B cell (primary cell): Measurements from ENCODE around the gene WASF3. TPM values are rescaled to one million over a fixed set of nuclear protein-coding genes. Genes with fewer than 3 reads are reported as not detected.

Experiments used
- ATAC-seq: fragments of 200-7000 bp; cut with Tn5 transposase; one replicate; pipeline ENCODE4 v1.10.0; 2021; ENCODE audit warnings: low read depth, mild to moderate bottlenecking, moderate number of reproducible peaks, moderate library complexity
- CTCF ChIA-PET: fragments of 350-600 bp; sonication (Branson Sonifier 250); formaldehyde crosslinking; loops from one replicate; lab custom pipeline; 2021; ENCODE audit warnings: antibody characterized with exemption, inconsistent platforms; lab: Charles Lee
- POLR2A ChIA-PET: fragments of 350-600 bp; sonication (Branson Sonifier 250); formaldehyde crosslinking; loops from one replicate; lab custom pipeline; 2021; ENCODE audit warnings: antibody characterized with exemption; lab: Charles Lee
- DNase-seq: peaks from one replicate; pipeline ENCODE4 v3.0.0; 2013
- H2AFZ ChIP-seq: 2 replicates; pipeline ENCODE4 v1.6.1; 2012; ENCODE audit warnings: mild to moderate bottlenecking, low read depth, low read length; ENCODE audit not compliant: insufficient read depth, poor library complexity, severe bottlenecking
- H3K27ac ChIP-seq, 2 donors: 1 replicate in 1 of 2; 2 replicates in 1 of 2; pipeline ENCODE4 v1.5.1; 2012 to 2013; ENCODE audit warnings: low read length in 2 of 2, mild to moderate bottlenecking in 2 of 2, moderate library complexity in 1 of 2
- H3K27me3 ChIP-seq, 4 experiments: fragments of 200-600 bp in 1 of 4; sonication (generic) in 1 of 4; replicated peaks in 1 of 4; 1 replicate in 2 of 4; 2 replicates in 2 of 4; pipeline versions ENCODE4 v1.6.1 to v1.7.0; 2013 to 2016; ENCODE audit warnings: low read length in 3 of 4, mild to moderate bottlenecking in 2 of 4, mixed read lengths in 1 of 4, moderate library complexity in 1 of 4; ENCODE audit not compliant: insufficient read depth in 4 of 4, control insufficient read depth in 3 of 4; ENCODE audit errors: control extremely low read depth in 1 of 4
- H3K36me3 ChIP-seq, 2 experiments: replicated peaks in 1 of 2; 1 replicate in 1 of 2; 2 replicates in 1 of 2; pipeline versions ENCODE4 v1.6.1 to v1.7.1; 2013; ENCODE audit warnings: low read length in 1 of 2; ENCODE audit not compliant: insufficient read depth in 2 of 2, control insufficient read depth in 1 of 2; ENCODE audit errors: control extremely low read depth in 1 of 2, extremely low read depth in 1 of 2
- H3K4me1 ChIP-seq, 2 donors: fragments of 200-600 bp in 1 of 2; sonication (generic) in 1 of 2; 1 replicate in 1 of 2; 2 replicates in 1 of 2; pipeline versions ENCODE4 v1.5.1 to v1.6.1; 2013 to 2017; ENCODE audit warnings: low read length in 2 of 2; ENCODE audit not compliant: control insufficient read depth in 2 of 2, insufficient read depth in 2 of 2
- H3K4me2 ChIP-seq: replicated peaks from 2 replicates; pipeline ENCODE3; 2012; ENCODE audit warnings: mild to moderate bottlenecking, low read depth, low read length; ENCODE audit not compliant: poor library complexity, severe bottlenecking
- H3K4me3 ChIP-seq, 5 experiments: fragments of 200-600 bp in 1 of 5; sonication (generic) in 1 of 5; 1 replicate in 3 of 5; 2 replicates in 2 of 5; pipeline versions ENCODE4 v1.5.1 to v1.7.0; 2011 to 2016; ENCODE audit warnings: low read length in 4 of 5, mild to moderate bottlenecking in 4 of 5, low read depth in 2 of 5, control low read depth in 1 of 5, moderate library complexity in 1 of 5; ENCODE audit not compliant: insufficient read depth in 1 of 5; ENCODE audit errors: control extremely low read depth in 1 of 5, extremely low read depth in 1 of 5
- H3K79me2 ChIP-seq: fragments of 200-600 bp; sonication (generic); one replicate; pipeline ENCODE4 v1.6.0; 2016; ENCODE audit warnings: low read length; ENCODE audit not compliant: control insufficient read depth, insufficient read depth
- H3K9ac ChIP-seq: fragments of 200-600 bp; sonication (generic); 2 replicates; pipeline ENCODE4 v1.6.1; 2017; ENCODE audit warnings: mild to moderate bottlenecking, low read length, moderate library complexity
- H3K9me3 ChIP-seq, 3 donors: one replicate each; pipeline versions ENCODE4 v1.6.1 to v1.7.1; 2013; ENCODE audit warnings: low read length in 2 of 3; ENCODE audit not compliant: control insufficient read depth in 2 of 3, insufficient read depth in 1 of 3; ENCODE audit errors: control extremely low read depth in 1 of 3
- H4K20me1 ChIP-seq: 2 replicates; pipeline ENCODE4 v1.6.0; 2012; ENCODE audit warnings: mild to moderate bottlenecking, low read length; ENCODE audit not compliant: insufficient read depth, control insufficient read depth, poor library complexity, severe bottlenecking
- H3K27ac Mint-ChIP-seq: one replicate; pipeline ENCODE4 v1.8.0; 2021; ENCODE audit warnings: mixed read lengths
- H3K27me3 Mint-ChIP-seq: one replicate; pipeline ENCODE4 v1.8.0; 2021; ENCODE audit warnings: mixed read lengths
- H3K4me1 Mint-ChIP-seq: one replicate; pipeline ENCODE4 v1.8.0; 2021; ENCODE audit warnings: mixed read lengths
- H3K4me3 Mint-ChIP-seq: one replicate; pipeline ENCODE4 v1.8.0; 2021; ENCODE audit warnings: mixed read lengths
- H3K9me3 Mint-ChIP-seq: one replicate; pipeline ENCODE4 v1.8.0; 2022; ENCODE audit warnings: mixed read lengths; ENCODE audit not compliant: insufficient read depth
- CTCF ChIP-seq: fragments of 200-600 bp; IDR thresholded peaks from one replicate; pipeline ENCODE4 v1.8.0; 2022; ENCODE audit warnings: antibody characterized with exemption, mild to moderate bottlenecking
- EZH2 ChIP-seq: IDR thresholded peaks from 2 replicates; pipeline ENCODE4 v1.6.1; 2012; ENCODE audit warnings: borderline replicate concordance, low read depth, mild to moderate bottlenecking, moderate library complexity, low read length; ENCODE audit not compliant: insufficient read depth, poor library complexity, severe bottlenecking
- WGBS: methylation state at CpG from one replicate; pipeline ENCODE4 v1.1.5; 2013; ENCODE audit warnings: missing lambda C conversion rate; ENCODE audit not compliant: insufficient coverage; 5-methylcytosine and 5-hydroxymethylcytosine counted together
- intact Hi-C: fragments of 100-400 bp; cut with micrococcal nuclease; formaldehyde crosslinking; loops from one replicate; pipeline ENCODE4 v1.10.0; 2022
- polyA plus RNA-seq: library from polyadenylated mRNA; depleted of rRNA; stranded (reverse); fragments of >200 nt; gene quantifications from 2 replicates; pipeline ENCODE4 v1.2.3, GENCODE V29; 2012
- total RNA-seq, 2 donors: library from RNA; stranded (reverse); fragments of 120-200 nt in 1 of 2; gene quantifications; 1 replicate in 1 of 2; 2 replicates in 1 of 2; pipeline versions ENCODE4 v1.2.3 to v1.2.4, GENCODE V29; 2013 to 2022

Gene WASF3
- total and polyA plus RNA-seq, 2 donors (not counting 1 experiment from before 2014, with no cell fraction given) = 0.18 to 0.89 TPM

GRCh38 chr13:26693749-26694463 lies 136.4 kb downstream of the WASF3 start:
- no peak for DNase-seq
- Mint-ChIP-seq H3K4me3 (no peak overlapping the region), H3K27ac (no peak overlapping the region), H3K27me3 (peaks cover 9% of the 10 kb centered on the region), H3K4me1 (peaks cover 6% of the 10 kb centered on the region), H3K9me3 (peaks cover 5% of the 10 kb centered on the region)
- Histone ChIP-seq H3K36me3 (no peaks in the 10 kb centered on the region), H3K4me2 (no peak overlapping the region), H3K27me3 (peaks cover 0 to 9% (median 0%) of the 10 kb centered on the region in 4 experiments), H3K4me3 (no peak overlapping the region), H3K9me3 (peaks cover 2 to 20% (median 11%) of the 10 kb centered on the region in 3 donors), H3K27ac (no peak overlapping the region), H4K20me1 (no peaks in the 10 kb centered on the region), H2AFZ (no peak overlapping the region), H3K4me1 (peaks cover 0 to 5% of the 10 kb centered on the region in 2 donors), H3K79me2 (no peaks in the 10 kb centered on the region), H3K9ac (no peak overlapping the region)
- ATAC-seq = no peak
- CTCF ChIA-PET = interaction anchor here (0.6 to 1.8 kb wide), 5 partner anchors 9 to 1119 kb away, joined by 3 to 5 read pairs (median 3); no protein-coding TSS in a partner anchor
- intact Hi-C loops = no loop called here
- 87% methylated on average over 9 of the region's 10 CpGs for WGBS
- TF ChIP-seq EZH2 = no peak
- TF ChIP-seq CTCF = no peak
- POLR2A ChIA-PET = no interaction called here

GRCh38 chr13:26694609-26695359 lies 137.3 kb downstream of the WASF3 start:
- H3K27ac Mint-ChIP-seq = no peak overlapping the region
- H3K36me3 ChIP-seq = no peaks in the 10 kb centered on the region
- peaks cover 9% of the 10 kb centered on the region for H3K27me3 Mint-ChIP-seq
- H4K20me1 ChIP-seq = no peaks in the 10 kb centered on the region
- CTCF ChIA-PET = interaction anchor here (0.8 to 2.6 kb wide), 5 partner anchors 10 to 1119 kb away, joined by 3 to 13 read pairs (median 3); no protein-coding TSS in a partner anchor
- WGBS = 89% methylated on average over 18 of the region's 19 CpGs
- peaks cover 0 to 5% of the 10 kb centered on the region in 2 donors for H3K4me1 ChIP-seq
- H3K9me3 Mint-ChIP-seq = peaks cover 5% of the 10 kb centered on the region
- TF ChIP-seq CTCF = no peak
- no peak for TF ChIP-seq EZH2
- H2AFZ ChIP-seq = no peak overlapping the region
- no peaks in the 10 kb centered on the region for H3K79me2 ChIP-seq
- H3K9ac ChIP-seq = no peak overlapping the region
- POLR2A ChIA-PET = no interaction called here
- peaks cover 6% of the 10 kb centered on the region for H3K4me1 Mint-ChIP-seq
- DNase-seq = no peak
- H3K4me3 Mint-ChIP-seq = no peak overlapping the region
- no peak overlapping the region for H3K27ac ChIP-seq
- H3K4me3 ChIP-seq = no peak overlapping the region
- no peak overlapping the region for H3K4me2 ChIP-seq
- H3K27me3 ChIP-seq = peaks cover 0 to 9% (median 0%) of the 10 kb centered on the region in 4 experiments
- peaks cover 2 to 17% (median 11%) of the 10 kb centered on the region in 3 donors for H3K9me3 ChIP-seq
- ATAC-seq = no peak
- intact Hi-C loops = no loop called here
